GM12892 (cell line): ENCODE data around the gene MOV10L1.

ENCODE experiments used
- POLR2A ChIP-seq: IDR thresholded peaks from 2 replicates; pipeline ENCODE4 v1.6.1; 2011; ENCODE audit warnings: low read depth, low read length, control low read depth
- POLR2AphosphoS5 ChIP-seq: IDR thresholded peaks from 2 replicates; pipeline ENCODE4 v1.6.1; 2011; ENCODE audit warnings: low read depth, low read length, control low read depth
- TAF1 ChIP-seq: IDR thresholded peaks from 2 replicates; pipeline ENCODE4 v1.6.1; 2011; ENCODE audit warnings: low read depth, mild to moderate bottlenecking, control low read depth, low read length, borderline replicate concordance

- TF ChIP-seq POLR2A (no peak), TAF1 (no peak), POLR2AphosphoS5 (no peak)
Observed at GRCh38 chr22:50090412-50090714, 557 bp downstream of the MOV10L1 start.
